ENCODE data around the gene PYGO1.

The PYGO1 gene

GRCh38 chr15:55588070-55588814 is at the start of gene PYGO1:
TSS of gene PYGO1 (minus strand) at chr15:55588345. CDS start at chr15:55587883, 462 bp downstream.
- peak; percentile 61 for DNase-seq (ENCODE audit: low read depth)
- peak; percentile 12 for TF ChIP-seq CTCF (conservative IDR thresholded peaks at IDR 0.05; ENCODE audit: low read depth, low read length)
- peak within 1 kb of the TSS; percentile 71 for H3K4me3 ChIP-seq (ENCODE audit: low read depth, low read length)

- H3K4me3 ChIP-seq (ENCODE audit: low read depth, low read length), result no peak overlapping the region
- TF ChIP-seq CTCF (conservative IDR thresholded peaks at IDR 0.05; ENCODE audit: low read depth, low read length), result no peak
Measured at GRCh38 chr15:55637086-55637485, 48.9 kb upstream of the PYGO1 start.

GRCh38 chr15:55633731-55634130 is 45.6 kb upstream of the PYGO1 start:
- no peak for TF ChIP-seq CTCF (conservative IDR thresholded peaks at IDR 0.05; ENCODE audit: low read depth, low read length)
- H3K4me3 ChIP-seq (ENCODE audit: low read depth, low read length), result no peak overlapping the region

More at GRCh38 chr15:55637086-55637485, 48.9 kb upstream of the PYGO1 start:
- no peak for DNase-seq (ENCODE audit: low read depth)

GRCh38 chr15:55632434-55632833 is 44.3 kb upstream of the PYGO1 start:
- TF ChIP-seq CTCF (conservative IDR thresholded peaks at IDR 0.05; ENCODE audit: low read depth, low read length), result no peak
- H3K4me3 ChIP-seq (ENCODE audit: low read depth, low read length), result no peak overlapping the region
- DNase-seq (ENCODE audit: low read depth), result no peak

More at GRCh38 chr15:55633731-55634130, 45.6 kb upstream of the PYGO1 start:
- DNase-seq (ENCODE audit: low read depth), result no peak

GRCh38 chr15:55630858-55631257 is 42.7 kb upstream of the PYGO1 start:
- H3K4me3 ChIP-seq (ENCODE audit: low read depth, low read length), result no peak overlapping the region
- peak; percentile 62 for DNase-seq (ENCODE audit: low read depth)
- no peak for TF ChIP-seq CTCF (conservative IDR thresholded peaks at IDR 0.05; ENCODE audit: low read depth, low read length)

GRCh38 chr15:55628369-55628730 is 40.2 kb upstream of the PYGO1 start:
- peak; percentile 10 for DNase-seq (ENCODE audit: low read depth)
- TF ChIP-seq CTCF (conservative IDR thresholded peaks at IDR 0.05; ENCODE audit: low read depth, low read length), result no peak
- H3K4me3 ChIP-seq (ENCODE audit: low read depth, low read length), result no peak overlapping the region
